ENCODE measurements around the gene CHCHD3. TPM values are rescaled to one million over a fixed set of nuclear protein-coding genes. Genes with fewer than 3 reads are reported as not detected.
A peak's percentile ranks its signal among the peaks of the same experiment; 100 is the strongest.
"Not testable (repeated sequence)": the region's sequence is repeated elsewhere in the genome, so short reads cannot be mapped to it uniquely, and the experiment has no call there.

Gene CHCHD3
- total RNA-seq, 2 donors from 2014 or later, result 36.1 to 43.0 TPM

- no peak overlapping the region for H3K27ac ChIP-seq
- no peak for ATAC-seq (ENCODE audit: insufficient number of reproducible peaks, low FRiP score, low read depth)
Observed at GRCh38 chr7:133039614-133040013, 42.3 kb downstream of the CHCHD3 start.

GRCh38 chr7:133036289-133036688 is 45.6 kb downstream of the CHCHD3 start:
- Histone ChIP-seq H3K27me3 (replicated peaks; ENCODE audit: insufficient read depth) (no peaks in the 10 kb centered on the region), H3K27ac (no peak overlapping the region), H3K9me3 (no peaks in the 10 kb centered on the region), H3K4me1 (ENCODE audit: control insufficient read depth in 1 of 2, low read depth in 2 of 2) (no peaks in the 10 kb centered on the region), H3K4me3 (no peak overlapping the region), H3K36me3 (no peaks in the 10 kb centered on the region)
- no peak for TF ChIP-seq CTCF (IDR thresholded peaks at IDR 0.05)
- ATAC-seq (ENCODE audit: insufficient number of reproducible peaks, low FRiP score, low read depth) (no peak), DNase-seq (ENCODE audit: low spot score) (no peak)

More at GRCh38 chr7:133039614-133040013, 42.3 kb downstream of the CHCHD3 start:
- Histone ChIP-seq H3K4me3 (no peak overlapping the region), H3K9me3 (no peaks in the 10 kb centered on the region), H3K36me3 (no peaks in the 10 kb centered on the region), H3K4me1 (ENCODE audit: control insufficient read depth in 1 of 2, low read depth in 2 of 2) (no peaks in the 10 kb centered on the region), H3K27me3 (replicated peaks; ENCODE audit: insufficient read depth) (no peaks in the 10 kb centered on the region)
- TF ChIP-seq CTCF (IDR thresholded peaks at IDR 0.05), result no peak
- no peak for DNase-seq (ENCODE audit: low spot score)

GRCh38 chr7:133035240-133035639 is 46.6 kb downstream of the CHCHD3 start:
- H3K9me3 ChIP-seq; ATAC-seq (ENCODE audit: insufficient number of reproducible peaks, low FRiP score, low read depth); H3K36me3 ChIP-seq; H3K4me3 ChIP-seq; H3K27ac ChIP-seq; H3K27me3 ChIP-seq (replicated peaks; ENCODE audit: insufficient read depth); H3K4me1 ChIP-seq (ENCODE audit: control insufficient read depth in 1 of 2, low read depth in 2 of 2); DNase-seq (ENCODE audit: low spot score): not testable (repeated sequence)

GRCh38 chr7:133030346-133030745 is 51.5 kb downstream of the CHCHD3 start:
- no peak for ATAC-seq (ENCODE audit: insufficient number of reproducible peaks, low FRiP score, low read depth)
- Histone ChIP-seq H3K9me3 (no peaks in the 10 kb centered on the region), H3K27me3 (replicated peaks; ENCODE audit: insufficient read depth) (no peaks in the 10 kb centered on the region), H3K4me3 (no peak overlapping the region), H3K27ac (peak overlapping the region in 1 of 2 donors; percentile 53), H3K36me3 (no peaks in the 10 kb centered on the region), H3K4me1 (ENCODE audit: control insufficient read depth in 1 of 2, low read depth in 2 of 2) (peaks cover 4 to 18% of the 10 kb centered on the region in 2 donors)
- no peak for TF ChIP-seq CTCF (IDR thresholded peaks at IDR 0.05)
- no peak for DNase-seq (ENCODE audit: low spot score)

GRCh38 chr7:133029463-133029862 is 52.4 kb downstream of the CHCHD3 start:
- TF ChIP-seq CTCF (IDR thresholded peaks at IDR 0.05), result no peak
- peak overlapping the region; percentile 28 to 53 for H3K27ac ChIP-seq
- no peak overlapping the region for H3K4me3 ChIP-seq
- peaks cover 4 to 18% of the 10 kb centered on the region in 2 donors for H3K4me1 ChIP-seq (ENCODE audit: control insufficient read depth in 1 of 2, low read depth in 2 of 2)
- DNase-seq (ENCODE audit: low spot score) (no peak), ATAC-seq (ENCODE audit: insufficient number of reproducible peaks, low FRiP score, low read depth) (no peak)
- no peaks in the 10 kb centered on the region for H3K27me3 ChIP-seq (replicated peaks; ENCODE audit: insufficient read depth)
- no peaks in the 10 kb centered on the region for H3K36me3 ChIP-seq
- no peaks in the 10 kb centered on the region for H3K9me3 ChIP-seq

GRCh38 chr7:133027397-133027796 is 54.5 kb downstream of the CHCHD3 start:
- DNase-seq (ENCODE audit: low spot score) (no peak), ATAC-seq (ENCODE audit: insufficient number of reproducible peaks, low FRiP score, low read depth) (no peak)
- H3K4me1 ChIP-seq (ENCODE audit: control insufficient read depth in 1 of 2, low read depth in 2 of 2), result peaks cover 6 to 18% of the 10 kb centered on the region in 2 donors
- no peaks in the 10 kb centered on the region for H3K27me3 ChIP-seq (replicated peaks; ENCODE audit: insufficient read depth)
- no peaks in the 10 kb centered on the region for H3K36me3 ChIP-seq
- no peaks in the 10 kb centered on the region for H3K9me3 ChIP-seq
- no peak overlapping the region for H3K4me3 ChIP-seq
- no peak overlapping the region for H3K27ac ChIP-seq
- no peak for TF ChIP-seq CTCF (IDR thresholded peaks at IDR 0.05)

Measured in thoracic aorta (tissue), 2 donors.